ENCODE results near the gene AHI1.

DNA sequence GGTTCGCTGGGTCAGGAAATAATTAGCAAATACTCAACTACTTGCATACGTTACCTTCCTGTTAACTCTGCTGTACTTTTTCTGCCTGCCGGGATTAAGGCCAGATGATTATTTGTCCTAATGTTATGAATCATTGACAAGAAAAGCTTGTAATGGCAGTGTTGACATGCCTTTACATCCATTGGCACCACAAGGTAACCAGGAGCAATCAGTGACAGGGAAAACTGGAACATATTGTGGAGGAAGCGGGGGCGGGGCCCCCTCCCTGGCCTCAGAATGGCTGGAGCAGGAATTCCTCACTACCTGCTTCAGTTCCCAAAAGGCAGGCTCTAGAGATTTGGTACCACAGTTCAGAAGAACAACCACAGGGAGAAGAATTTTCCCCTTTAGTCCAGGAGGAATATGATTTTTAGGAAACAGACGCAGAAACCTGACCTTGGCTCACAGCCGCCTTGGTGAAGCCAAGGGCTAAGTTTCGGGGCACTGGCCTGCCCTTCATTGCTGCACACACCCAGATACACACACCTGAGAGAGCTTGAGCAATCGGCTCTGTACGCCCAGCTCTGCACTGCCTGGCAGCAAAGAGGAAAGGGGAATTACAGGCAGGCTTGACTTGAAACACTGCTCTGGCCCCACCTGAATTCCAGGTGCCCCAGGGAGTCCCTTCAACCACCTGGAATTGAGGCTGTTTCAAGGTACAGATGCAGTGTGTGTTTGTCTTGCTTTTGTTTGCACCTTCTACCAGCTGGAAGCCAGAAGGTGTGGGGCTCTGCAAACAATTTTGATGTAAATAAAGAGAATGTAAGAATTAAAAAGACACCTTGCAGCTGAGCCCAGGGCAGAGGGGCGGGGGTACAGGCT is 226.6 kb downstream of the AHI1 start:
- TF ChIP-seq EZH2 (IDR thresholded peaks at IDR 0.05; ENCODE audit: borderline replicate concordance, insufficient read depth, low read depth, low read length, poor library complexity, severe bottlenecking): no peak
- TF ChIP-seq, protein P1, sequence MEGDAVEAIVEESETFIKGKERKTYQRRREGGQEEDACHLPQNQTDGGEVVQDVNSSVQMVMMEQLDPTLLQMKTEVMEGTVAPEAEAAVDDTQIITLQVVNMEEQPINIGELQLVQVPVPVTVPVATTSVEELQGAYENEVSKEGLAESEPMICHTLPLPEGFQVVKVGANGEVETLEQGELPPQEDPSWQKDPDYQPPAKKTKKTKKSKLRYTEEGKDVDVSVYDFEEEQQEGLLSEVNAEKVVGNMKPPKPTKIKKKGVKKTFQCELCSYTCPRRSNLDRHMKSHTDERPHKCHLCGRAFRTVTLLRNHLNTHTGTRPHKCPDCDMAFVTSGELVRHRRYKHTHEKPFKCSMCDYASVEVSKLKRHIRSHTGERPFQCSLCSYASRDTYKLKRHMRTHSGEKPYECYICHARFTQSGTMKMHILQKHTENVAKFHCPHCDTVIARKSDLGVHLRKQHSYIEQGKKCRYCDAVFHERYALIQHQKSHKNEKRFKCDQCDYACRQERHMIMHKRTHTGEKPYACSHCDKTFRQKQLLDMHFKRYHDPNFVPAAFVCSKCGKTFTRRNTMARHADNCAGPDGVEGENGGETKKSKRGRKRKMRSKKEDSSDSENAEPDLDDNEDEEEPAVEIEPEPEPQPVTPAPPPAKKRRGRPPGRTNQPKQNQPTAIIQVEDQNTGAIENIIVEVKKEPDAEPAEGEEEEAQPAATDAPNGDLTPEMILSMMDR (IDR thresholded peaks at IDR 0.05): no peak

Measured in B cell (primary cell).